A673 (cell line): Measurements from ENCODE around the gene MTAP.

Experiments used
- CTCF ChIP-seq: fragments of 300-800, 200-600 bp; sonication (generic); conservative IDR thresholded peaks from 2 replicates; pipeline ENCODE4 v1.5.1; 2017; ENCODE audit warnings: low read depth, mild to moderate bottlenecking, antibody characterized with exemption, low read length, moderate library complexity, mixed read lengths
- EZH2 ChIP-seq: fragments of 200-600 bp; sonication (generic); IDR thresholded peaks from 2 replicates; pipeline ENCODE4 v1.6.1; 2017; ENCODE audit warnings: borderline replicate concordance, low read depth, mild to moderate bottlenecking, mixed read lengths, antibody characterized with exemption, low read length; ENCODE audit not compliant: poor library complexity, severe bottlenecking

- TF ChIP-seq CTCF (no peak), EZH2 (no peak)
Measured at GRCh38 chr9:21766096-21766495, 36.3 kb upstream of the MTAP start.
